K562 (cell line): ENCODE data around the gene GATC. TPM values are rescaled to one million over a fixed set of nuclear protein-coding genes. Genes with fewer than 3 reads are reported as not detected.

Experiments used
- CBFB ChIP-seq: sonication (generic); formaldehyde crosslinking; IDR thresholded peaks from 2 replicates; pipeline ENCODE4 v1.4.0; 2020; ENCODE audit warnings: mild to moderate bottlenecking, missing genetic modification reagents
- KLF16 ChIP-seq: IDR thresholded peaks from 2 replicates; pipeline ENCODE4 v1.6.1; 2016; ENCODE audit warnings: antibody characterized with exemption
- NRF1 ChIP-seq, 2 experiments: fragments of 450-650 bp; IDR thresholded peaks in 1 of 2; conservative IDR thresholded peaks in 1 of 2; 2 replicates each; pipeline ENCODE4 v1.6.1; 2014; ENCODE audit warnings: mild to moderate bottlenecking in 2 of 2
- SIN3A ChIP-seq, 2 experiments: fragments of 150-350 bp in 1 of 2; IDR thresholded peaks; 2 replicates each; pipeline ENCODE4 v1.6.1; 2011 to 2016; ENCODE audit warnings: borderline replicate concordance in 2 of 2, low read depth in 2 of 2, low read length in 2 of 2, mild to moderate bottlenecking in 2 of 2, moderate library complexity in 2 of 2; ENCODE audit not compliant: control insufficient read depth in 1 of 2
- TGIF2 ChIP-seq: sonication (generic); formaldehyde crosslinking; IDR thresholded peaks from 2 replicates; pipeline ENCODE4 v1.8.1; 2022; ENCODE audit warnings: mild to moderate bottlenecking, missing genetic modification reagents, moderate library complexity
- VEZF1 ChIP-seq: fragments of 200-800 bp; sonication (Bioruptor generic); IDR thresholded peaks from 2 replicates; pipeline ENCODE4 v1.6.1; 2017; ENCODE audit warnings: missing genetic modification characterization, missing compliant biosample characterization
- YY1 ChIP-seq, 3 experiments: IDR thresholded peaks; 2 replicates each; pipeline ENCODE4 v1.6.1; 2011; ENCODE audit warnings: low read length in 2 of 3, mild to moderate bottlenecking in 2 of 3, moderate library complexity in 2 of 3, borderline replicate concordance in 1 of 3, control low read depth in 1 of 3, low read depth in 1 of 3; ENCODE audit not compliant: insufficient read depth in 3 of 3, insufficient replicate concordance in 2 of 3, control insufficient read depth in 1 of 3, insufficient read length in 1 of 3; ENCODE audit errors: extremely low read depth in 1 of 3
- ZNF134 ChIP-seq: fragments of 250-450 bp; sonication (Bioruptor Pico); conservative IDR thresholded peaks from 2 replicates; pipeline ENCODE4 v1.4.0; 2020
- ZNF639 ChIP-seq, 2 experiments: fragments of 200-800 bp in 1 of 2; sonication (Bioruptor generic) in 1 of 2; sonication (generic) in 1 of 2; formaldehyde crosslinking in 1 of 2; IDR thresholded peaks in 1 of 2; conservative IDR thresholded peaks in 1 of 2; 2 replicates each; pipeline versions ENCODE4 v1.5.0 to v1.6.1; 2016 to 2020; ENCODE audit warnings: missing compliant biosample characterization in 1 of 2, missing genetic modification characterization in 1 of 2, missing genetic modification reagents in 1 of 2
- polyA plus RNA-seq, 8 experiments: library from polyadenylated mRNA; depleted of rRNA in 4 of 8; stranded (reverse) in 5 of 8; unstranded in 3 of 8; fragments of >200 nt; fragmentation: Nextera tagmentation in 2 of 8; fragmentation: Illumina TruSeq in 1 of 8; extraction: Ambion mirVana in 2 of 8; extraction: Trizol in 1 of 8; gene quantifications; 2 replicates each; pipeline versions ENCODE4 v1.2.1 to v1.2.3, GENCODE V29; 2011 to 2014; ENCODE audit warnings: inconsistent platforms in 1 of 8, missing spikeins in 1 of 8
- total RNA-seq, 7 experiments: library from RNA; depleted of rRNA in 6 of 7; stranded (reverse); fragments of >200 nt in 6 of 7; fragmentation: Illumina TruSeq in 2 of 7; extraction: Trizol in 2 of 7; gene quantifications; 2 replicates each; pipeline versions ENCODE4 v1.2.1 to v1.2.3, GENCODE V29; 2011 to 2021; ENCODE audit warnings: low replicate concordance in 1 of 7
- TF ChIP-seq, protein P1 (sequence below): fragments of 450-650 bp; IDR thresholded peaks from 2 replicates; pipeline ENCODE4 v1.6.1; 2016; ENCODE audit warnings: borderline replicate concordance
- TF ChIP-seq, protein P2 (sequence below), 2 experiments: IDR thresholded peaks; 2 replicates each; pipeline ENCODE4 v1.6.1; 2012; ENCODE audit warnings: improper control_type of control experiment in 2 of 2, low read depth in 2 of 2, low read length in 2 of 2, borderline replicate concordance in 1 of 2

Gene GATC
- total and polyA plus RNA-seq, 9 of the 15 experiments (the other 6 are each of a cell fraction or from before 2014, with no cell fraction given), result 5.8 to 52.6 (median 28.2) TPM

GRCh38 chr12:120496413-120497340 is 50.4 kb downstream of the GATC start (continued):
- no peak; the same call in 1 of the 2 replicates for TF ChIP-seq TGIF2 (CRISPR knock-in tag)
- peak in 1 of 3 experiments; percentile 6 for TF ChIP-seq YY1 (IDR thresholded peaks at IDR 0.05; ENCODE audit: borderline replicate concordance in 1 of 3, control insufficient read depth in 1 of 3, extremely low read depth in 1 of 3, insufficient read depth in 3 of 3, insufficient read length in 1 of 3, insufficient replicate concordance in 2 of 3, low read depth in 1 of 3, low read length in 2 of 3)
- TF ChIP-seq, protein P1, sequence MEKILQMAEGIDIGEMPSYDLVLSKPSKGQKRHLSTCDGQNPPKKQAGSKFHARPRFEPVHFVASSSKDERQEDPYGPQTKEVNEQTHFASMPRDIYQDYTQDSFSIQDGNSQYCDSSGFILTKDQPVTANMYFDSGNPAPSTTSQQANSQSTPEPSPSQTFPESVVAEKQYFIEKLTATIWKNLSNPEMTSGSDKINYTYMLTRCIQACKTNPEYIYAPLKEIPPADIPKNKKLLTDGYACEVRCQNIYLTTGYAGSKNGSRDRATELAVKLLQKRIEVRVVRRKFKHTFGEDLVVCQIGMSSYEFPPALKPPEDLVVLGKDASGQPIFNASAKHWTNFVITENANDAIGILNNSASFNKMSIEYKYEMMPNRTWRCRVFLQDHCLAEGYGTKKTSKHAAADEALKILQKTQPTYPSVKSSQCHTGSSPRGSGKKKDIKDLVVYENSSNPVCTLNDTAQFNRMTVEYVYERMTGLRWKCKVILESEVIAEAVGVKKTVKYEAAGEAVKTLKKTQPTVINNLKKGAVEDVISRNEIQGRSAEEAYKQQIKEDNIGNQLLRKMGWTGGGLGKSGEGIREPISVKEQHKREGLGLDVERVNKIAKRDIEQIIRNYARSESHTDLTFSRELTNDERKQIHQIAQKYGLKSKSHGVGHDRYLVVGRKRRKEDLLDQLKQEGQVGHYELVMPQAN, result peak; percentile 58; the same call in 1 of the 2 replicates
- TF ChIP-seq KLF16, result peak; percentile 31; the same call in 1 of the 2 replicates
- TF ChIP-seq, protein P2, sequence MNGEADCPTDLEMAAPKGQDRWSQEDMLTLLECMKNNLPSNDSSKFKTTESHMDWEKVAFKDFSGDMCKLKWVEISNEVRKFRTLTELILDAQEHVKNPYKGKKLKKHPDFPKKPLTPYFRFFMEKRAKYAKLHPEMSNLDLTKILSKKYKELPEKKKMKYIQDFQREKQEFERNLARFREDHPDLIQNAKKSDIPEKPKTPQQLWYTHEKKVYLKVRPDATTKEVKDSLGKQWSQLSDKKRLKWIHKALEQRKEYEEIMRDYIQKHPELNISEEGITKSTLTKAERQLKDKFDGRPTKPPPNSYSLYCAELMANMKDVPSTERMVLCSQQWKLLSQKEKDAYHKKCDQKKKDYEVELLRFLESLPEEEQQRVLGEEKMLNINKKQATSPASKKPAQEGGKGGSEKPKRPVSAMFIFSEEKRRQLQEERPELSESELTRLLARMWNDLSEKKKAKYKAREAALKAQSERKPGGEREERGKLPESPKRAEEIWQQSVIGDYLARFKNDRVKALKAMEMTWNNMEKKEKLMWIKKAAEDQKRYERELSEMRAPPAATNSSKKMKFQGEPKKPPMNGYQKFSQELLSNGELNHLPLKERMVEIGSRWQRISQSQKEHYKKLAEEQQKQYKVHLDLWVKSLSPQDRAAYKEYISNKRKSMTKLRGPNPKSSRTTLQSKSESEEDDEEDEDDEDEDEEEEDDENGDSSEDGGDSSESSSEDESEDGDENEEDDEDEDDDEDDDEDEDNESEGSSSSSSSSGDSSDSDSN (IDR thresholded peaks at IDR 0.05; ENCODE audit: borderline replicate concordance in 1 of 2, low read depth in 2 of 2, low read length in 2 of 2), result 0 out of 4 replicates have a peak, but pooled peaks of 1 of the 2 experiments have one; percentile 61
- no peak for TF ChIP-seq ZNF134 (CRISPR knock-in tag)
- TF ChIP-seq CBFB (CRISPR knock-in tag), result no peak
- 0 out of 4 replicates have a peak, but pooled peaks of 1 of the 2 experiments have one; percentile 38 for TF ChIP-seq ZNF639 (CRISPR knock-in tag; conservative IDR thresholded peaks at IDR 0.05 in 1 of 2, IDR thresholded peaks at IDR 0.05 in 1 of 2)
- no peak; a peak in 1 of 4 replicates for TF ChIP-seq NRF1 (conservative IDR thresholded peaks at IDR 0.05 in 1 of 2, IDR thresholded peaks at IDR 0.05 in 1 of 2)
- peak; percentile 25 to 54; a peak in 2 of 4 replicates for TF ChIP-seq SIN3A (IDR thresholded peaks at IDR 0.05; ENCODE audit: borderline replicate concordance in 2 of 2, control insufficient read depth in 1 of 2, low read depth in 2 of 2, low read length in 2 of 2)
- peak; percentile 90 for TF ChIP-seq VEZF1 (CRISPR knock-in tag)
